Liver (tissue), 9 donors: ENCODE measurements around the gene CNOT4. TPM values are rescaled to one million over a fixed set of nuclear protein-coding genes. Genes with fewer than 3 reads are reported as not detected.

Experiments
- DNase-seq: peaks from one replicate; pipeline ENCODE4 v3.0.0-alpha.2; 2017; ENCODE audit warnings: low spot score
- H3K27ac ChIP-seq, 2 donors: one replicate each; pipeline ENCODE4 v1.7.0; 2013; ENCODE audit warnings: inconsistent platforms in 2 of 2, low read length in 2 of 2, control low read depth in 1 of 2, low read depth in 1 of 2, mild to moderate bottlenecking in 1 of 2
- H3K27me3 ChIP-seq, 4 donors: one replicate each; pipeline versions ENCODE4 v1.6.1 to v1.7.0; 2013; ENCODE audit warnings: low read length in 3 of 4, inconsistent platforms in 1 of 4, mild to moderate bottlenecking in 1 of 4, moderate library complexity in 1 of 4; ENCODE audit not compliant: control insufficient read depth in 4 of 4, insufficient read depth in 4 of 4
- H3K36me3 ChIP-seq, 4 donors: one replicate each; pipeline versions ENCODE4 v1.6.1 to v1.7.0; 2013; ENCODE audit warnings: low read length in 3 of 4, mild to moderate bottlenecking in 3 of 4, low read depth in 1 of 4, moderate library complexity in 1 of 4; ENCODE audit not compliant: control insufficient read depth in 4 of 4, insufficient read depth in 3 of 4
- H3K4me1 ChIP-seq, 4 donors: one replicate each; pipeline versions ENCODE4 v1.6.1 to v1.7.0; 2013; ENCODE audit warnings: low read length in 3 of 4, mild to moderate bottlenecking in 3 of 4, moderate library complexity in 1 of 4; ENCODE audit not compliant: control insufficient read depth in 4 of 4, insufficient read depth in 4 of 4
- H3K4me3 ChIP-seq, 3 donors: one replicate each; pipeline versions ENCODE4 v1.6.1 to v1.7.0; 2013; ENCODE audit warnings: low read length in 3 of 3, control low read depth in 1 of 3, low read depth in 1 of 3, mild to moderate bottlenecking in 1 of 3
- H3K9ac ChIP-seq, 2 donors: one replicate each; pipeline ENCODE4 v1.7.0; 2013; ENCODE audit warnings: low read length in 2 of 2, mild to moderate bottlenecking in 2 of 2, moderate library complexity in 2 of 2, control low read depth in 1 of 2, low read depth in 1 of 2
- H3K9me3 ChIP-seq, 4 donors: one replicate each; pipeline versions ENCODE4 v1.6.1 to v1.7.0; 2013; ENCODE audit warnings: low read length in 3 of 4; ENCODE audit not compliant: control insufficient read depth in 4 of 4
- ATF3 ChIP-seq: IDR thresholded peaks from 2 replicates; pipeline ENCODE4 v1.6.1; 2016; ENCODE audit warnings: antibody characterized with exemption
- CTCF ChIP-seq: fragments of 150-350 bp; IDR thresholded peaks from 2 replicates; pipeline ENCODE4 v1.5.1; 2017; ENCODE audit warnings: improper control_type of control experiment, low read depth, low read length; ENCODE audit not compliant: missing input control
- EGR1 ChIP-seq, 2 donors: IDR thresholded peaks; 2 replicates each; pipeline ENCODE4 v1.6.1; 2016 to 2018; ENCODE audit warnings: antibody characterized with exemption in 2 of 2, low read depth in 2 of 2
- FOXA1 ChIP-seq: IDR thresholded peaks from 2 replicates; pipeline ENCODE4 v1.6.1; 2016; ENCODE audit warnings: antibody characterized with exemption
- FOXA2 ChIP-seq: IDR thresholded peaks from 2 replicates; pipeline ENCODE4 v1.6.1; 2016; ENCODE audit warnings: antibody characterized with exemption
- GABPA ChIP-seq, 2 donors: IDR thresholded peaks in 1 of 2; conservative IDR thresholded peaks in 1 of 2; 2 replicates each; pipeline ENCODE4 v1.6.1; 2016; ENCODE audit warnings: antibody characterized with exemption in 2 of 2, mild to moderate bottlenecking in 1 of 2, moderate library complexity in 1 of 2
- HNF4A ChIP-seq, 2 donors: conservative IDR thresholded peaks; 2 replicates each; pipeline ENCODE4 v1.6.1; 2016; ENCODE audit warnings: antibody characterized with exemption in 2 of 2, mild to moderate bottlenecking in 2 of 2
- HNF4G ChIP-seq: IDR thresholded peaks from 2 replicates; pipeline ENCODE4 v1.6.1; 2016; ENCODE audit warnings: antibody characterized with exemption
- JUND ChIP-seq, 2 donors: IDR thresholded peaks; 2 replicates each; pipeline ENCODE4 v1.6.1; 2016; ENCODE audit warnings: antibody characterized with exemption in 2 of 2
- MAX ChIP-seq: IDR thresholded peaks from 2 replicates; pipeline ENCODE4 v1.6.1; 2016; ENCODE audit warnings: antibody characterized with exemption
- NR2F2 ChIP-seq: IDR thresholded peaks from 2 replicates; pipeline ENCODE4 v1.6.1; 2016; ENCODE audit warnings: antibody characterized with exemption
- RAD21 ChIP-seq, 2 donors: IDR thresholded peaks; 2 replicates each; pipeline ENCODE4 v1.6.1; 2016; ENCODE audit warnings: antibody characterized with exemption in 2 of 2, mild to moderate bottlenecking in 2 of 2
- REST ChIP-seq: IDR thresholded peaks from 2 replicates; pipeline ENCODE4 v1.6.1; 2016; ENCODE audit warnings: antibody characterized with exemption, mild to moderate bottlenecking
- RXRA ChIP-seq, 2 donors: IDR thresholded peaks; 2 replicates each; pipeline ENCODE4 v1.6.1; 2017 to 2018; ENCODE audit warnings: antibody characterized with exemption in 2 of 2, mild to moderate bottlenecking in 1 of 2
- SP1 ChIP-seq: IDR thresholded peaks from 2 replicates; pipeline ENCODE4 v1.6.1; 2018; ENCODE audit warnings: antibody characterized with exemption, mild to moderate bottlenecking
- TAF1 ChIP-seq: conservative IDR thresholded peaks from 2 replicates; pipeline ENCODE4 v1.6.1; 2016; ENCODE audit warnings: antibody characterized with exemption, mild to moderate bottlenecking
- YY1 ChIP-seq: IDR thresholded peaks from 2 replicates; pipeline ENCODE4 v1.6.1; 2016; ENCODE audit warnings: antibody characterized with exemption, mild to moderate bottlenecking
- ZBTB33 ChIP-seq: IDR thresholded peaks from 2 replicates; pipeline ENCODE4 v1.6.1; 2016; ENCODE audit warnings: antibody characterized with exemption
- polyA plus RNA-seq, 2 donors: library from polyadenylated mRNA; stranded (reverse) in 1 of 2; unstranded in 1 of 2; fragments of 200-250 nt in 1 of 2; fragments of >200 nt in 1 of 2; fragmentation: Nextera tagmentation in 1 of 2; extraction: Ambion mirVana in 1 of 2; gene quantifications; one replicate each; pipeline versions ENCODE4 v1.2.1 to v1.2.3, GENCODE V29; 2013 to 2015
- total RNA-seq, 2 donors: library from RNA; depleted of rRNA; stranded (reverse); fragments of >200 nt; gene quantifications; one replicate each; pipeline ENCODE4 v1.2.3, GENCODE V29; 2014
- donor health status: healthy.
- donor health status: healthy.
- donor health status: healthy.
- donor health status: healthy.
- donor health status: healthy.

CNOT4 gene
- total and polyA plus RNA-seq, 4 donors, result 3.7 to 11.1 (median 8.6) TPM

GRCh38 chr7:135428011-135428410, 81.9 kb downstream of the CNOT4 start:
- no peak overlapping the region for H3K4me3 ChIP-seq
- H3K27me3 ChIP-seq, result no peaks in the 10 kb centered on the region
- peaks cover 0 to 8% (median 3%) of the 10 kb centered on the region in 4 donors for H3K4me1 ChIP-seq
- no peaks in the 10 kb centered on the region for H3K9me3 ChIP-seq
- no peak for DNase-seq
- H3K36me3 ChIP-seq, result no peaks in the 10 kb centered on the region
- H3K27ac ChIP-seq, result no peak overlapping the region
- no peak for TF ChIP-seq SP1
- no peak for TF ChIP-seq RAD21 (IDR thresholded peaks at IDR 0.05)
- TF ChIP-seq RXRA (IDR thresholded peaks at IDR 0.05), result no peak
- no peak for TF ChIP-seq NR2F2
- TF ChIP-seq YY1, result no peak
- TF ChIP-seq EGR1 (IDR thresholded peaks at IDR 0.05; ENCODE audit: low read depth in 2 of 2), result no peak
- TF ChIP-seq TAF1, result no peak
- no peak for TF ChIP-seq FOXA1
- no peak for TF ChIP-seq MAX
- TF ChIP-seq FOXA2, result no peak
- TF ChIP-seq HNF4G, result no peak
- TF ChIP-seq REST, result no peak
- no peak for TF ChIP-seq HNF4A (conservative IDR thresholded peaks at IDR 0.05)
- no peak for TF ChIP-seq CTCF
- no peak for TF ChIP-seq ATF3
- TF ChIP-seq JUND (IDR thresholded peaks at IDR 0.05), result no peak
- TF ChIP-seq GABPA (IDR thresholded peaks at IDR 0.05 in 1 of 2, conservative IDR thresholded peaks at IDR 0.05 in 1 of 2), result no peak
- no peak for TF ChIP-seq ZBTB33
- no peak overlapping the region for H3K9ac ChIP-seq

GRCh38 chr7:135427166-135427565, 82.7 kb downstream of the CNOT4 start:
- Histone ChIP-seq H3K9me3 (no peaks in the 10 kb centered on the region), H3K4me1 (peaks cover 0 to 8% (median 3%) of the 10 kb centered on the region in 4 donors), H3K4me3 (no peak overlapping the region), H3K9ac (no peak overlapping the region), H3K36me3 (no peaks in the 10 kb centered on the region), H3K27me3 (no peaks in the 10 kb centered on the region), H3K27ac (no peak overlapping the region)
- no peak for DNase-seq
- TF ChIP-seq TAF1 (no peak), CTCF (no peak), ZBTB33 (no peak), HNF4A (conservative IDR thresholded peaks at IDR 0.05) (no peak), SP1 (no peak), FOXA2 (no peak), EGR1 (IDR thresholded peaks at IDR 0.05; ENCODE audit: low read depth in 2 of 2) (no peak), FOXA1 (no peak), RXRA (IDR thresholded peaks at IDR 0.05) (no peak), ATF3 (no peak), MAX (no peak), RAD21 (IDR thresholded peaks at IDR 0.05) (no peak), NR2F2 (no peak)
